Stimulated activated naive CD8-positive, alpha-beta T cell treated with anti-CD3 and anti-CD28 coated beads, Interleukin-15, amount 100 ng/mL, for 72 hours (primary cell): ENCODE measurements around the gene ERGIC1.
"Not testable (repeated sequence)": the region's sequence is repeated elsewhere in the genome, so short reads cannot be mapped to it uniquely, and the experiment has no call there.

Experiments used
- ATAC-seq: fragments of 150-1000 bp; cut with Tn5 transposase; 2 replicates; pipeline ENCODE4 v1.10.0; 2021; ENCODE audit warnings: mild to moderate bottlenecking, moderate library complexity
- DNase-seq, 2 donors: peaks; one replicate each; pipeline ENCODE4 v3.0.0; 2021 to 2022
- H3K27ac Mint-ChIP-seq, 2 donors: one replicate each; pipeline ENCODE4 v1.8.0; 2022; ENCODE audit warnings: mild to moderate bottlenecking in 2 of 2, mixed read lengths in 2 of 2, moderate library complexity in 2 of 2
- H3K27me3 Mint-ChIP-seq: one replicate; pipeline ENCODE4 v1.8.0; 2022; ENCODE audit warnings: mixed read lengths
- H3K4me1 Mint-ChIP-seq: one replicate; pipeline ENCODE4 v1.8.0; 2022; ENCODE audit warnings: mild to moderate bottlenecking, mixed read lengths
- H3K4me3 Mint-ChIP-seq, 2 donors: one replicate each; pipeline ENCODE4 v1.8.0; 2022; ENCODE audit warnings: mild to moderate bottlenecking in 2 of 2, mixed read lengths in 2 of 2, moderate library complexity in 1 of 2
- H3K9me3 Mint-ChIP-seq, 2 donors: one replicate each; pipeline ENCODE4 v1.8.0; 2022; ENCODE audit warnings: mixed read lengths in 2 of 2

ERGIC1 gene

GRCh38 chr5:172796306-172796705 is 37.7 kb upstream of the ERGIC1 start:
- Mint-ChIP-seq H3K27me3 (no peaks in the 10 kb centered on the region), H3K4me1 (peaks cover 21% of the 10 kb centered on the region), H3K27ac (no peak overlapping the region), H3K4me3 (no peak overlapping the region), H3K9me3 (no peaks in the 10 kb centered on the region)
- DNase-seq, result no peak
- no peak for ATAC-seq

DNA sequence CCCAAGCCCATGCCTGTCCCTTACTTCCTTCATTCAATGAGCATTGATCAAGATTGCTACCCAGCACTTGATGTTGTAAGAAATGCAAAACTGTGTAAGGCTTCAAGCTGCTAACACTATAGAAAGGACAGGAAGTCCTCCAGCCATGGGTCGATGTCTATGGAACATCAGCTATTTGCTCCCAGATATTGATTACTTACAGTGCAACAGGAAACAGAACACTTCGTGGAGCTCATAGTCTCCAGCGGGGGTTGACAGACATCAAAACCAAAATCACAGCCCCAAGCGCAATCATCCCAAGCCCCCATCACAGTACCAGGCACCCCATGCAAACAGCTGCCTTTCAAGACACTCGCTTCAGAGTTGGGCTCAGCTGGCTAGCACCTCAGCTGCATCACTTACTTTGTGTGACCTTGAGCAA is 36.3 kb upstream of the ERGIC1 start:
- ATAC-seq (no peak), DNase-seq (no peak)
- Mint-ChIP-seq H3K9me3 (no peaks in the 10 kb centered on the region), H3K27ac (no peak overlapping the region), H3K27me3 (no peaks in the 10 kb centered on the region), H3K4me3 (peak overlapping the region in 1 of 2 donors; percentile 4), H3K4me1 (peaks cover 21% of the 10 kb centered on the region)

- peaks cover 16% of the 10 kb centered on the region for H3K4me1 Mint-ChIP-seq
- peak; percentile 52 for ATAC-seq
Measured at GRCh38 chr5:172798422-172799215, 35.4 kb upstream of the ERGIC1 start.

GRCh38 chr5:172799416-172799815 is 34.6 kb upstream of the ERGIC1 start:
- Mint-ChIP-seq H3K4me1 (peaks cover 8% of the 10 kb centered on the region), H3K27me3 (no peaks in the 10 kb centered on the region), H3K4me3 (no peak overlapping the region), H3K9me3 (no peaks in the 10 kb centered on the region), H3K27ac (peak overlapping the region in 1 of 2 donors; percentile 35)
- no peak for ATAC-seq
- no peak for DNase-seq

More at GRCh38 chr5:172798422-172799215, 35.4 kb upstream of the ERGIC1 start:
- H3K4me3 Mint-ChIP-seq, result no peak overlapping the region
- peak overlapping the region in 1 of 2 donors; percentile 55 for H3K27ac Mint-ChIP-seq
- no peaks in the 10 kb centered on the region for H3K9me3 Mint-ChIP-seq
- H3K27me3 Mint-ChIP-seq, result no peaks in the 10 kb centered on the region
- DNase-seq, result no peak

- Mint-ChIP-seq H3K27ac (no peak overlapping the region), H3K9me3 (no peaks in the 10 kb centered on the region)
Measured at GRCh38 chr5:172800088-172800551, 33.9 kb upstream of the ERGIC1 start.

GRCh38 chr5:172801179-172801671 is 32.8 kb upstream of the ERGIC1 start:
- Mint-ChIP-seq H3K27ac (no peak overlapping the region), H3K4me1 (peaks cover 11% of the 10 kb centered on the region), H3K4me3 (no peak overlapping the region), H3K9me3 (peaks cover 0 to 5% of the 10 kb centered on the region in 2 donors), H3K27me3 (no peaks in the 10 kb centered on the region)
- ATAC-seq, result no peak
- no peak for DNase-seq

More at GRCh38 chr5:172800088-172800551, 33.9 kb upstream of the ERGIC1 start:
- Mint-ChIP-seq H3K27me3 (no peaks in the 10 kb centered on the region), H3K4me1 (peaks cover 8% of the 10 kb centered on the region), H3K4me3 (no peak overlapping the region)
- DNase-seq, result no peak
- ATAC-seq, result no peak

GRCh38 chr5:172802112-172802511 is 31.9 kb upstream of the ERGIC1 start:
- Mint-ChIP-seq H3K4me1 (peaks cover 20% of the 10 kb centered on the region), H3K4me3 (no peak overlapping the region), H3K9me3 (peaks cover 0 to 6% of the 10 kb centered on the region in 2 donors), H3K27ac (no peak overlapping the region), H3K27me3 (no peaks in the 10 kb centered on the region)
- DNase-seq (no peak), ATAC-seq (no peak)

DNA sequence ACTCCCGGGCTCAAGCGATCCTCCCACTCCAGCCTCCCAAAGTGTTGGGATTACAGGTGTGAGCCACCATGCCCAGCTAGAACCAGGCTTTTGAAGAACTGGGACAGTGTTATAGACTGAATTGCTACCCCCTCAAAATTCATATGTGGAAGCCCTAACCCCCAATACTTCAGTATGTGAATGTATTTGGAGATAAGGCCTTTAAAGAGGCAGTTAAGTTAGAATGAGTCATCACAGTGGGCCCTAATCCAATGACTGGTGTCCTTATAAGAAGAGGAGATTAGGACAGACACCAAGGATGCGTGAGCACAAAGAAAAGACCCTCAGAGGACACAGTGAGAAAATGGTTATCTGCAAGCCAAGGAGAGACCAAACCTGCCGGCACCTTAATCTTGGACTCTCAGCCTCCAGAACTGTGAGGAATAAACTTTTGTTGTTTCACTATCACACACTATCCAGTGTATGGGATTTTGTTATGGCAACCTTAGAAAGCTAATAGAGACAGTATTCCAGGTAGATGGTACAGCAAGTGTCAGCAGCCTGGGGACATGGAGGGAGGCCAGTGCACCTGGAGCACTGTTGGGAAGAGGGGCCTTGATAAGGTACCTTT is 31.4 kb upstream of the ERGIC1 start:
- Mint-ChIP-seq H3K27ac (no peak overlapping the region), H3K27me3 (no peaks in the 10 kb centered on the region), H3K9me3 (peaks cover 0 to 6% of the 10 kb centered on the region in 2 donors), H3K4me1 (peaks cover 25% of the 10 kb centered on the region), H3K4me3 (no peak overlapping the region)
- ATAC-seq, result no peak
- DNase-seq, result no peak

GRCh38 chr5:172805018-172805683 is 28.9 kb upstream of the ERGIC1 start:
- peaks cover 24% of the 10 kb centered on the region for H3K4me1 Mint-ChIP-seq
- ATAC-seq (no peak), DNase-seq (no peak)
- H3K9me3 Mint-ChIP-seq, result peaks cover 5 to 13% of the 10 kb centered on the region in 2 donors
- H3K27ac Mint-ChIP-seq, result peak overlapping the region; percentile 15 to 23
- no peaks in the 10 kb centered on the region for H3K27me3 Mint-ChIP-seq
- no peak overlapping the region for H3K4me3 Mint-ChIP-seq

DNA sequence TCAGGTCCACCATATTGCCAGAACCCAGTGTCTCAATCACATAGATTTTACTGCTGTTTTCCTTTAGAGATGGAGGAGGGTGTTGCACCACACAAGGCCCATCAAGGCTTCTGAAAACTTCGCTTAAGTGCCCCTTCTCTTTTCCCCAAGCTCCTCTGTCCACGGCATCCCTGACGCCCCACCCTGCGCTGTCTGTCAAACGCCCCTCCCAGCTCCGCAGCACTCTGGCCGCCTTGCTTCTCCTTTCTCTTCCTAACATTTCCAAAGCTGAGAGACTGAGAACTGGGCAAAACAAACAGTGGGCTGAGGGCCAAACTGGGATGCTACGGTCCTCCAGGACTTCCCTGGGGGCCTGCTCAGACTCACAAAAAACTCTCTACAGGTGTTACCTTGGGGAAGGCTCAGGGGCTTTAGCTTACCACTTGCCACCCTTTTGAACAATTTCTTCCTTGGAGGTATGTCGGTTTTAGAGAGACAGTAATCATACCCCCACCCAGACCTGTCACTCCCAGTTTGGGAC is 28.3 kb upstream of the ERGIC1 start:
- Mint-ChIP-seq H3K4me1 (peaks cover 24% of the 10 kb centered on the region), H3K27ac (peak overlapping the region in 1 of 2 donors; percentile 21), H3K9me3 (peaks cover 5 to 13% of the 10 kb centered on the region in 2 donors), H3K27me3 (no peaks in the 10 kb centered on the region), H3K4me3 (no peak overlapping the region)
- DNase-seq (no peak), ATAC-seq (no peak)

GRCh38 chr5:172806897-172807672 is 27.0 kb upstream of the ERGIC1 start:
- Mint-ChIP-seq H3K4me1 (peaks cover 24% of the 10 kb centered on the region), H3K27me3 (no peaks in the 10 kb centered on the region), H3K4me3 (peak overlapping the region; percentile 56 to 71), H3K9me3 (peaks cover 5 to 13% of the 10 kb centered on the region in 2 donors), H3K27ac (peak overlapping the region; percentile 93 to 95)
- ATAC-seq, result peak; percentile 99
- peak; percentile 79 to 92 for DNase-seq

DNA sequence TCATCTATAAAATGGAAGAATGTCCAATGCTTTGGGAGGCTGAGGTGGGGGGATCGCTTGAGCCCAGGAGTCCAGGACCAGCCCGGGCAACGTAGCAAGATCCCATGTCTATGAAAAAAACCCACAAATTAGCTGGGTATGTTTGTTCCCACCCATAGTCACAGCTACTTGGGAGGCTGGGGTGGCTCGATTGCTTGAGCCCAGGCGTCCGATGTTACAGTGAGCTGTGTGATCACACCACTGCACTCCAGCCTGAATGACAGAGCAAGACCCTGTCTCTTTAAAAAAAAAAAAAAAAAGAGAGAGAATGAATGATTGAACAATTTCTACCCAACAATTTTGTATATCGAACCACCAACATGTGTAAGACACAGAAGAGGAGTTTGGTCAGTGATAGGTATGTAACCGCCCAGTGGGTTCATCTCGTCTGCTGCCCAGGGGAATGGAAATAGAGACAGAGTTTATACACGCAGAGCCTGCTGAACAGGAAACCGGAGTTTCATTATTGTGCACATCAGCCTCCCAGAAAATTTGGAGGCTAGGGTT is 26.2 kb upstream of the ERGIC1 start:
- Mint-ChIP-seq H3K4me3 (peak overlapping the region; percentile 56 to 71), H3K27ac (no peak overlapping the region), H3K4me1 (peaks cover 24% of the 10 kb centered on the region), H3K27me3 (no peaks in the 10 kb centered on the region), H3K9me3 (peaks cover 5 to 13% of the 10 kb centered on the region in 2 donors)
- DNase-seq, result no peak
- no peak for ATAC-seq

- Mint-ChIP-seq H3K27me3 (no peaks in the 10 kb centered on the region), H3K4me1 (peaks cover 24% of the 10 kb centered on the region), H3K4me3 (no peak overlapping the region), H3K27ac (no peak overlapping the region), H3K9me3 (peaks cover 5 to 13% of the 10 kb centered on the region in 2 donors)
- ATAC-seq (no peak), DNase-seq (no peak)
Measured at GRCh38 chr5:172809774-172810173, 24.3 kb upstream of the ERGIC1 start.

DNA sequence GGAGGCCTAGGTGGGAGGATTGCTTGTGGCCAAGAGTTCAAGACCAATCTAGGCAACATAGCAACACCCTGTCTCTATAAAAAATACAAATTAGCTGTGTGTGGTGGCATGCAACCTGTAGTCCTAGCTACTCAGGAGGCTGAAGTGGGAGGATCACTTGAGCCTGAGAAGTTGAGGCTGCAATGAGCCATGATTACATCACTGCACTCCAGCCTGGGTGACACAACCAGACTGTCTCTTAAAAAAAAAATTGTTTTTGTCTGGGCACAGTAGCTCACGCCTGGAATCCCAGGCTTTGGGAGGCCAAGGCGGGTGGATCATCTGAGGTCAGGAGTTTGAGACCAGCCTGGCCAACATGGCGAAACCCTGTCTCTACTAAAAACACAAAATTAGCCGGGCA is 23.1 kb upstream of the ERGIC1 start:
- Mint-ChIP-seq H3K4me1 (peaks cover 24% of the 10 kb centered on the region), H3K9me3 (peaks cover 5 to 11% of the 10 kb centered on the region in 2 donors)
- H3K27me3 Mint-ChIP-seq, H3K27ac Mint-ChIP-seq, ATAC-seq, DNase-seq, H3K4me3 Mint-ChIP-seq: not testable (repeated sequence)
